Endothelial cell of umbilical vein (primary cell): ENCODE data around the gene PLCD3. TPM values are rescaled to one million over a fixed set of nuclear protein-coding genes. Genes with fewer than 3 reads are reported as not detected.

Experiments used
- BruUV-seq: library from RNA; stranded (reverse); fragments of 400-500 nt; replicated peaks from 2 replicates; lab custom pipeline; 2021; lab: Mats Ljungman, UMichigan
- CTCF ChIA-PET: fragments of 300-600, 350-600 bp; sonication (Branson Sonifier 250); formaldehyde crosslinking; loops from one replicate; lab custom pipeline; 2021; ENCODE audit warnings: antibody characterized with exemption, inconsistent platforms; lab: Charles Lee
- POLR2A ChIA-PET: fragments of 300-600, 350-600 bp; sonication (Branson Sonifier 250); formaldehyde crosslinking; loops from one replicate; lab custom pipeline; 2021; ENCODE audit warnings: antibody characterized with exemption, inconsistent platforms; lab: Charles Lee
- DNase-seq: peaks from one replicate; pipeline ENCODE4 v3.0.0-alpha.2; 2011; ENCODE audit warnings: low read depth, low spot score
- FAIRE-seq: peaks from 2 replicates; lab custom pipeline; 2011; peaks lifted over from hg19 to GRCh38; lab: Jason Lieb, UNC
- H2AFZ ChIP-seq: 2 replicates; pipeline ENCODE4 v1.6.0; 2012; ENCODE audit warnings: low read depth, low read length, control low read depth, inconsistent platforms
- H3K27ac ChIP-seq: 2 replicates; pipeline ENCODE4 v1.5.1; 2011; ENCODE audit warnings: low read depth, mild to moderate bottlenecking, control low read depth, low read length, moderate library complexity; ENCODE audit not compliant: insufficient read depth
- H3K27me3 ChIP-seq, 2 experiments: 2 replicates each; pipeline versions ENCODE4 v1.6.0 to v1.6.1; 2011; ENCODE audit warnings: low read length in 2 of 2, mixed read lengths in 1 of 2; ENCODE audit not compliant: control insufficient read depth in 2 of 2, insufficient read depth in 2 of 2
- H3K36me3 ChIP-seq, 2 experiments: 2 replicates in 1 of 2; 3 replicates in 1 of 2; pipeline ENCODE4 v1.5.1; 2011; ENCODE audit warnings: low read length in 2 of 2, mild to moderate bottlenecking in 1 of 2, moderate library complexity in 1 of 2; ENCODE audit not compliant: control insufficient read depth in 2 of 2, insufficient read depth in 2 of 2; ENCODE audit errors: extremely low read depth in 1 of 2
- H3K4me1 ChIP-seq: 3 replicates; pipeline ENCODE4 v1.5.1; 2011; ENCODE audit warnings: mild to moderate bottlenecking, low read length; ENCODE audit not compliant: control insufficient read depth, insufficient read depth; ENCODE audit errors: extremely low read depth
- H3K4me2 ChIP-seq: 2 replicates; pipeline ENCODE4 v1.6.1; 2011; ENCODE audit warnings: low read length, control low read depth, mixed read lengths; ENCODE audit not compliant: insufficient read depth
- H3K4me3 ChIP-seq, 3 experiments: fragments of 200-600 bp in 1 of 3; sonication (generic), shearing (Covaris generic) in 1 of 3; replicated peaks in 1 of 3; 2 replicates each; pipeline ENCODE4 v1.5.1; 2011 to 2016; ENCODE audit warnings: control low read depth in 3 of 3, low read length in 3 of 3, mild to moderate bottlenecking in 2 of 3, inconsistent platforms in 1 of 3, low read depth in 1 of 3, moderate library complexity in 1 of 3; ENCODE audit not compliant: insufficient read depth in 1 of 3
- H3K79me2 ChIP-seq: 2 replicates; pipeline ENCODE4 v1.6.0; 2012; ENCODE audit warnings: low read length, inconsistent platforms; ENCODE audit not compliant: control insufficient read depth, insufficient read depth
- H3K9ac ChIP-seq: replicated peaks from 2 replicates; pipeline ENCODE3; 2011; ENCODE audit warnings: low read length, control low read depth; ENCODE audit not compliant: insufficient read depth; ENCODE audit errors: extremely low read depth
- H3K9me1 ChIP-seq: replicated peaks from 3 replicates; pipeline ENCODE4 v1.6.0; 2011; ENCODE audit warnings: mild to moderate bottlenecking, low read length; ENCODE audit not compliant: control insufficient read depth, insufficient read depth; ENCODE audit errors: extremely low read depth
- H3K9me3 ChIP-seq: replicated peaks from 2 replicates; pipeline ENCODE4 v1.5.1; 2012; ENCODE audit warnings: low read length, inconsistent platforms; ENCODE audit not compliant: control insufficient read depth, insufficient read depth
- H4K20me1 ChIP-seq: replicated peaks from 2 replicates; pipeline ENCODE3; 2011; ENCODE audit warnings: mild to moderate bottlenecking, low read length; ENCODE audit not compliant: control insufficient read depth, insufficient read depth; ENCODE audit errors: extremely low read depth
- CTCF ChIP-seq, 2 donors: IDR thresholded peaks; 1 replicate in 1 of 2; 2 replicates in 1 of 2; pipeline ENCODE4 v1.5.1; 2011; ENCODE audit warnings: low read length in 2 of 2, mild to moderate bottlenecking in 2 of 2, moderate library complexity in 2 of 2, control low read depth in 1 of 2, inconsistent platforms in 1 of 2, low read depth in 1 of 2; ENCODE audit not compliant: insufficient read depth in 1 of 2; ENCODE audit errors: extremely low read depth in 1 of 2
- EZH2 ChIP-seq: IDR thresholded peaks from 2 replicates; pipeline ENCODE4 v1.6.1; 2012; ENCODE audit warnings: borderline replicate concordance, low read depth, mild to moderate bottlenecking, moderate library complexity, low read length, inconsistent platforms; ENCODE audit not compliant: severe bottlenecking
- FOS ChIP-seq: IDR thresholded peaks from 2 replicates; pipeline ENCODE4 v1.6.1; 2011; ENCODE audit warnings: mild to moderate bottlenecking, low read length, moderate library complexity, borderline replicate concordance; ENCODE audit not compliant: insufficient read depth
- GATA2 ChIP-seq: IDR thresholded peaks from 2 replicates; pipeline ENCODE4 v1.7.0; 2011; ENCODE audit warnings: low read depth, mild to moderate bottlenecking, moderate library complexity, mixed read lengths, low read length; ENCODE audit not compliant: insufficient read length, insufficient read depth
- JUN ChIP-seq: IDR thresholded peaks from 2 replicates; pipeline ENCODE4 v1.6.1; 2011; ENCODE audit warnings: borderline replicate concordance, low read depth; ENCODE audit not compliant: insufficient read length, insufficient read depth
- MAX ChIP-seq: IDR thresholded peaks from 2 replicates; pipeline ENCODE4 v1.6.1; 2011; ENCODE audit not compliant: insufficient read depth, insufficient read length
- MYC ChIP-seq: IDR thresholded peaks from one replicate; pipeline ENCODE4 v1.6.1; 2011; ENCODE audit warnings: mild to moderate bottlenecking, low read depth, low read length
- POLR2A ChIP-seq: IDR thresholded peaks from 2 replicates; pipeline ENCODE4 v1.6.1; 2012; ENCODE audit warnings: low read depth, mild to moderate bottlenecking, control low read depth, low read length
- POLR2AphosphoS5 ChIP-seq: IDR thresholded peaks from 2 replicates; pipeline ENCODE4 v1.6.1; 2012; ENCODE audit warnings: low read depth, mild to moderate bottlenecking, control low read depth, low read length, moderate library complexity; ENCODE audit not compliant: insufficient read depth
- dilution Hi-C: fragments of 300-500 bp; cut with MboI; formaldehyde crosslinking; loops from one replicate; pipeline ENCODE4 v1.15.0; 2019; ENCODE audit warnings: low sequenced_read_pairs; ENCODE audit not compliant: extremely low pct_ligation_motif_present
- intact Hi-C: fragments of 100-400 bp; cut with micrococcal nuclease; formaldehyde crosslinking; loops from one replicate; pipeline ENCODE4 v1.10.0; 2022
- polyA plus RNA-seq, 4 experiments: library from polyadenylated mRNA; depleted of rRNA in 3 of 4; stranded (reverse) in 3 of 4; unstranded in 1 of 4; fragments of >200 nt; gene quantifications; 2 replicates each; pipeline versions ENCODE4 v1.2.1 to v1.2.3, GENCODE V29; 2011 to 2012; ENCODE audit warnings: missing spikeins in 1 of 4
- total RNA-seq: library from RNA; stranded (reverse); gene quantifications from 2 replicates; pipeline ENCODE4 v1.2.3, GENCODE V29; 2021

The PLCD3 gene
- total and polyA plus RNA-seq, 2 donors (not counting 3 experiments of a cell fraction or from before 2014, with no cell fraction given) = 30.4 to 43.1 TPM

DNA sequence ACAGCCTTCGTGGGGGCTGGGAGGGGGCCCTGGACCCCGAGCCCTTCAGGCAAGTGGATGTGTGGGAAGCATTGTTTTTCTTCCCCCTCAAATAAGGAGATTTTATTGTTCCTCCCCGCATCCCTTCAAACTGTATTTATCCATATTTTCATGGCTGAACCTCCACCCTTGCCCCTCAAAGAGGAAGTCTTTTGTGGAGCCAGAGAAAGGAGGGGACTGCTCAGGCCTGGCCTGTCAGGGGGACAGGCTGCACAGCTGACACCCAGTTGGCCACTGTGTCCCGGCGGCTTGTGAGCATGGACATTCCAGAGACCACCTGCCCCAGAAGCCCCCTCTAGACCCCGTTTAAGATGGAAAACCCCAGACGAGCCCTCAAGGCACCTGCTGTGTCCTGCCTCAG lies 45.2 kb upstream of the PLCD3 start:
- no peaks in the 10 kb centered on the region for H3K27me3 ChIP-seq
- intact Hi-C loops (no loop called here), dilution Hi-C loops (no loop called here)
- no peak overlapping the region for H3K9ac ChIP-seq
- ChIA-PET CTCF (interaction anchor here (0.8 to 2.2 kb wide), 3 partner anchors 20 to 42 kb away, joined by 3 to 22 read pairs (median 4); partner anchors contain the start of gene ACBD4), POLR2A (no interaction called here)
- FAIRE-seq = no peak
- no peaks in the 10 kb centered on the region for H4K20me1 ChIP-seq
- TF ChIP-seq GATA2 (no peak), POLR2AphosphoS5 (no peak), FOS (no peak), JUN (no peak), POLR2A (no peak), EZH2 (no peak), CTCF (IDR thresholded peaks at IDR 0.05; ENCODE audit: extremely low read depth in 1 of 2, insufficient read depth in 1 of 2, low read depth in 1 of 2, low read length in 2 of 2) (no peak), MYC (no peak), MAX (no peak)
- H3K36me3 ChIP-seq = no peaks in the 10 kb centered on the region
- DNase-seq = no peak
- H3K4me3 ChIP-seq = no peak overlapping the region
- H3K79me2 ChIP-seq = no peaks in the 10 kb centered on the region
- H3K9me3 ChIP-seq = no peaks in the 10 kb centered on the region
- H3K4me2 ChIP-seq = no peak overlapping the region
- H3K9me1 ChIP-seq = no peaks in the 10 kb centered on the region
- H3K4me1 ChIP-seq = no peaks in the 10 kb centered on the region
- no peak overlapping the region for H2AFZ ChIP-seq
- no peak overlapping the region for H3K27ac ChIP-seq
- BruUV-seq = no TSS peak
